IPS-18a (cell line): ENCODE data around the gene MAP3K10.
"Not testable (repeated sequence)": the region's sequence is repeated elsewhere in the genome, so short reads cannot be mapped to it uniquely, and the experiment has no call there.

Experiments used
- H3K27ac ChIP-seq: one replicate; pipeline ENCODE4 v1.5.1; 2013; ENCODE audit warnings: low read length
- H3K27me3 ChIP-seq: one replicate; pipeline ENCODE4 v1.6.1; 2013; ENCODE audit warnings: mild to moderate bottlenecking, low read length; ENCODE audit not compliant: control insufficient read depth, insufficient read depth
- H3K36me3 ChIP-seq: one replicate; pipeline ENCODE4 v1.6.1; 2013; ENCODE audit warnings: low read depth, low read length; ENCODE audit not compliant: control insufficient read depth
- H3K4me1 ChIP-seq: one replicate; pipeline ENCODE4 v1.6.1; 2013; ENCODE audit warnings: low read depth, low read length; ENCODE audit not compliant: control insufficient read depth
- H3K4me3 ChIP-seq: one replicate; pipeline ENCODE4 v1.5.1; 2013; ENCODE audit warnings: low read length
- H3K9ac ChIP-seq: one replicate; pipeline ENCODE4 v1.6.1; 2013; ENCODE audit warnings: mild to moderate bottlenecking, low read length, moderate library complexity
- H3K9me3 ChIP-seq: one replicate; pipeline ENCODE4 v1.6.1; 2013; ENCODE audit warnings: low read depth, low read length; ENCODE audit not compliant: control insufficient read depth

Gene MAP3K10

DNA sequence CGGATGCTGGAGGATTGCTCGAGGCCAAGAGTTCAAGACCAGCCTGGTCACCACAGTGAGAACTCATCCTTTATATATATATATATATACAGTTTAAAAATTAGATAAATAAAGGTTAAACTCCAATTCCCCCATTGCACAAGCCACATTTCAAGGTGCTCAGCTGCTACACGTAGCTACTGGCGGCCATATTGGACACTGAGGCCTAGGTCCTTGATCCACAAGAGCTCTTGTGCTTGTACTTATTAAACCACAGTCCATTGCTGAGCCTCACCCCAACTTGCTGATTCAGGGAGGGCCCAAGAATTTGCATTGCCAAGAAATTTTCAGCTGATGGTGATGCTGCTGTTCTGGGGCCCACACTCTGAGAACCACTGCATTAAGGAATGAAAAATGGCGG lies 17.4 kb downstream of the MAP3K10 start:
- Histone ChIP-seq H3K36me3 (peaks cover 3% of the 10 kb centered on the region), H3K27ac (no peak overlapping the region), H3K4me1 (no peaks in the 10 kb centered on the region), H3K4me3 (no peak overlapping the region), H3K9me3 (no peaks in the 10 kb centered on the region), H3K27me3 (no peaks in the 10 kb centered on the region), H3K9ac (no peak overlapping the region)

DNA sequence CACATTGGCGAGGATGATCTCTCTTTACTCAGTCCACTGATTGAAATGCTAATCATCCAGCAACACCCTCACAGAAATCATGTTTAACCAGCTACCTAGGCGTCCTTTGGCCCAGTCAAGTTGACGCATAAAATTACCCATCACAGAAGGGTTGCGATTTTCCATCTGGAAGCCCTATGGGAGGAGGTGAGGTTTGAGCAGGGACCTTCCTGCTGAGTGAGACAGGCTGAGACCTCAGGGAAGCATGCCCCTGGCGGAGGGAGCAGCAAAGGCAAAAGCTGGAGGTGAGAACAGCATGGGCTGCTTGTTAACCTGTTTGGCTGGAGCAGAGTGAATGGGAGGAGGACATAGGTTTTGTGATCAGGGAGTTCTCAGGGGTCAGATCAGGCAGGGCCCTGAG lies 19.7 kb downstream of the MAP3K10 start:
- Histone ChIP-seq H3K36me3 (no peaks in the 10 kb centered on the region), H3K4me1 (no peaks in the 10 kb centered on the region), H3K9me3 (no peaks in the 10 kb centered on the region), H3K4me3 (no peak overlapping the region), H3K27ac (no peak overlapping the region), H3K9ac (no peak overlapping the region), H3K27me3 (peaks cover 1% of the 10 kb centered on the region)

DNA sequence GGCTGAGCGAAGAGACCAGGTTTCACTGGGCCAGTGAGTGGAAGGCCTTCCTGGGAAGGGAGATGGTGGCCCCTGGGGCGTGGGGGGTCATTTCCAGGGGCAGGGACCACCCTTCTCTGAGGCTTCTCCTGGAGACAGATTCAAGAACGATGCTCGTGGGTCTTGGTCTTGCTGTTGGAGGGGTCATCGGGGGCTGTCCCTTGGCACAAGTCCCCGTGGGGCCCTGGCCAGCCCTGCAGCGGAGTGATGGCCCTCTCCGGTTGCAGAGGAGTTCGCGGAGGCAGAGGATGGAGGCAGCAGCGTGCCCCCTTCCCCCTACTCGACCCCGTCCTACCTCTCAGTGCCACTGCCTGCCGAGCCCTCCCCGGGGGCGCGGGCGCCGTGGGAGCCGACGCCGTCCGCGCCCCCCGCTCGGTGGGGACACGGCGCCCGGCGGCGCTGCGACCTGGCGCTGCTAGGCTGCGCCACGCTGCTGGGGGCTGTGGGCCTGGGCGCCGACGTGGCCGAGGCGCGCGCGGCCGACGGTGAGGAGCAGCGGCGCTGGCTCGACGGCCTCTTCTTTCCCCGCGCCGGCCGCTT lies 22.1 kb downstream of the MAP3K10 start:
- Histone ChIP-seq H3K9ac (no peak overlapping the region), H3K27ac (no peak overlapping the region), H3K4me1 (no peaks in the 10 kb centered on the region), H3K4me3 (no peak overlapping the region), H3K9me3 (no peaks in the 10 kb centered on the region), H3K27me3 (peaks cover 22% of the 10 kb centered on the region), H3K36me3 (no peaks in the 10 kb centered on the region)

DNA sequence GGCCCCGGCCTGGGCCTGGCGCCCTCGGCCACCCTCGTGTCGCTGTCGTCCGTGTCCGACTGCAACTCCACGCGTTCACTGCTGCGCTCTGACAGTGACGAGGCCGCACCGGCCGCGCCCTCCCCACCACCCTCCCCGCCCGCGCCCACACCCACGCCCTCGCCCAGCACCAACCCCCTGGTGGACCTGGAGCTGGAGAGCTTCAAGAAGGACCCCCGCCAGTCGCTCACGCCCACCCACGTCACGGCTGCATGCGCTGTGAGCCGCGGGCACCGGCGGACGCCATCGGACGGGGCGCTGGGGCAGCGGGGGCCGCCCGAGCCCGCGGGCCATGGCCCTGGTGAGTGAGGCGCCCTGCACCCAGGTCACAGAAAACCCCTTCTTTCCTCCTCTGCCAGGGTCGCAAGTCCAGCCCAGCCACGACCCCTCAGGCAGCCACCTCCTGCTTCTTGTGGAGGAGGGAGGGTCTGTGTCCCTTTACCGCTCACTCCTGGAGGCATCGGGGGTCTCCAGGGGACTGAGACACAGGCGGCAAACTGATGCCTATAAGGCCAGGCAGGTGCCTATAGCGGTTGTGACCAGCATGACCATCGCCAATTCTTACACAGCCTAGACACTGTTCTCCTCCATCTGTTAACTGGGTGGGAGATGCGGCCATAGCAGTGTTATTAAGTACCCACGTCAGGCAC lies 22.8 kb downstream of the MAP3K10 start:
- H3K4me1 ChIP-seq: no peaks in the 10 kb centered on the region
- H3K9ac ChIP-seq: no peak overlapping the region
- H3K4me3 ChIP-seq: no peak overlapping the region
- peaks cover 29% of the 10 kb centered on the region for H3K27me3 ChIP-seq
- H3K9me3 ChIP-seq: no peaks in the 10 kb centered on the region
- H3K36me3 ChIP-seq: no peaks in the 10 kb centered on the region
- H3K27ac ChIP-seq: no peak overlapping the region

GRCh38 chr19:40214936-40215335 lies 23.7 kb downstream of the MAP3K10 start:
- Histone ChIP-seq H3K27me3 (peaks cover 38% of the 10 kb centered on the region), H3K9me3 (no peaks in the 10 kb centered on the region), H3K27ac (no peak overlapping the region), H3K36me3 (no peaks in the 10 kb centered on the region), H3K4me1 (no peaks in the 10 kb centered on the region), H3K4me3 (no peak overlapping the region), H3K9ac (no peak overlapping the region)

DNA sequence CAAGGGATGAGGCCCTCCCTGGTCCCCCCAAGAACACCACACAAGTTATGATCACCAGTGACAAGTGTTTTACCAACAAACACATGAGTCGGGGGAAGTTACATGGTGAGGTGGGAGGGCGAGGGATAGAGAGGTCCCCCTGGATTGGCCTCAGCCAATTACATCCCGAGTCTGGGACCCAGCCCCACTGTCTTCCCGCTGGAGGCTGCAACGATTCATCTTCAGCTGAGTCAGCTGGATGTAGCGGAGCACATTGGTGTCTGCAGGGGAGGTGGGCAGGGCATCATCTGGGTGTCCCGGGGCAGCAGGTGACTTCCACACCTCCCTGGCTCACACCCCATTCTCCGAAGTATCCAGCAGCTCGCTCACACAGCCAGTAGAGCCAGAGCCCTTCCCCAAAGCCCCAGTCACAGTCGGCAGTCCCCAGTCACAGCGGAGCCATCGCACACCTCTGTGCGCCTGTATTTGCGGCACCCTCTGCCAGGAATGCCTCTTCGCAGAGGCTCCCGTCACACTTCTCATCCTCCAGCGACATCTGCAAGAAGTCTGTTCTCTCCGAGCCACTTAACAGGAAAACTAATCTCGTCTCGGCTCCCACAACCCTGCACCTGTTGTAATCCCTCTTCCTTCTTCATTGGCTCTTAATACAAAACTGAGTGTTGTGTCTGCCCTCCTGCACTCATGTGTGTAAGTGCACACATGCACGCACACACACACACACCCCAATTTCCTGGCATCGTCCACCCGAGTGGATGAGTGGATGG lies 25.0 kb downstream of the MAP3K10 start:
- H3K9ac ChIP-seq: no peak overlapping the region
- no peaks in the 10 kb centered on the region for H3K9me3 ChIP-seq
- peak overlapping the region; percentile 11 for H3K4me3 ChIP-seq
- H3K27me3 ChIP-seq: peaks cover 45% of the 10 kb centered on the region
- no peaks in the 10 kb centered on the region for H3K36me3 ChIP-seq
- no peak overlapping the region for H3K27ac ChIP-seq
- H3K4me1 ChIP-seq: no peaks in the 10 kb centered on the region

- no peak overlapping the region for H3K27ac ChIP-seq
- no peaks in the 10 kb centered on the region for H3K9me3 ChIP-seq
- peaks cover 45% of the 10 kb centered on the region for H3K27me3 ChIP-seq
- H3K36me3 ChIP-seq: no peaks in the 10 kb centered on the region
- no peaks in the 10 kb centered on the region for H3K4me1 ChIP-seq
- peak overlapping the region; percentile 11 for H3K4me3 ChIP-seq
- no peak overlapping the region for H3K9ac ChIP-seq
These were observed 25.5 kb downstream of the MAP3K10 start for GRCh38 chr19:40216777-40217026.

DNA sequence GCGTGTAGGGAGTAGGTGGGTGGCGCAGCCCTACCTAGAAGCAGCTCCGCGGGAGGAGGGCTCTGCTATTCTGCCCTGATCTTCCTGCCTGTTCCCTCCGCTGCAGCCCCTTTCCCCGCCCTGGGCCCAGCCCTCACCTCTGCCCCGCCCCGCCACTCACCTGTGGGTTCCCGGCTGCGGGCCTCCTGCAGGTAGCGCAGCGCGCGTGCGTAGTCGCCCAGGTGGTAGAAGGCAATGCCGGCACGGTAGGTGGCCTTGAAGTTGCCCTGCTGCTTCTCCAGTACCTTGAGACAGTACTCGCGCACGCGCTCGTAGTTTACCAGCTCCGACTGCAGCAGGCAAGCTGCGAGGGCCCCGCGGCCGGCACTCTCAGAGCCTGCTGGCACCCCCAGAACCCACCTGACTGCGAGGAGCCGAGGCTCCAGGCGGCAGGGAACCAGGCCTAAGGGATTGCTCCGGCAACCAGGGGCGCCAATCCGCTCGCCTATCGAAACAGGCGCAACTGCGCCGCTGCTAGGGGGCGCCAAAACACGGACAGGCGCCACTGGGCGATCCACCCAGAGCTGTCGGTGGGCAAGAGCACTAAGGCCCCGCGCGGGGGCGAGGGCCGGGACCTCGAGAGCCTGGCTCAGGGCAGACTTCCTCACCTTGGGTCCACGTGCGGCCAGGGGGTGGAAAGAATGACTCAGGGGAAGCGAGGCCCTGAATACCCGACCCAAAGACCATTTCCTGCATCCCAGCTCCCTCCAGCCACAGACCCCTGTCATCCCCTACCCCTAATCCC lies 26.0 kb downstream of the MAP3K10 start:
- Histone ChIP-seq H3K4me3 (peak overlapping the region; percentile 11), H3K4me1 (no peaks in the 10 kb centered on the region), H3K36me3 (no peaks in the 10 kb centered on the region), H3K9me3 (no peaks in the 10 kb centered on the region), H3K9ac (no peak overlapping the region), H3K27me3 (peaks cover 45% of the 10 kb centered on the region), H3K27ac (no peak overlapping the region)

GRCh38 chr19:40217934-40218890 lies 27.0 kb downstream of the MAP3K10 start, which contains the start of gene TTC9B:
Gene TTC9B, minus strand, starts transcription at chr19:40218384. Its CDS starts 3 bp downstream, at chr19:40218381.
- Histone ChIP-seq H3K27ac (no peak within 1 kb of the TSS), H3K36me3 (no peaks in the 10 kb centered on the region), H3K9me3 (no peaks in the 10 kb centered on the region), H3K9ac (no peak within 1 kb of the TSS), H3K27me3 (peaks cover 45% of the 10 kb centered on the region), H3K4me3 (no peak within 1 kb of the TSS), H3K4me1 (no peaks in the 10 kb centered on the region)

DNA sequence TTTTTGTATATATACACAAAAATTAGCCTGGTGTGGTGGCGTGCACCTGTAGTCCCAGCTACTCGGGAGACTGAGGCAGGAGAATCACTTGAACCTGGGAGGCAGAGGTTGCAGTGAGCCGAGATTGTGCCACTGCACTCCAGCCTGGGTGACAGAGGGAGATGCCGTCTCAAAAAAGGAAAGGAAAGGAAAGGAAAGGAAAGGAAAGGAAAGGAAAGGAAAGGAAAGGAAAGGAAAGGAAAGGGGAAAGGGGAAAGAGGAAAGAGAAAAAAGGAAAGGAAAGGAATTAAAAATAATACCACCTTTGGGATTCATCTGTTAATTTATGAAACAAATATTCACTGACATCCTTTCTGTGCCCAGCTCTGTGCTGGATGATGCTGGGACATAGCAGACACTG lies 27.8 kb downstream of the MAP3K10 start:
- H3K9me3 ChIP-seq, H3K4me1 ChIP-seq, H3K4me3 ChIP-seq, H3K9ac ChIP-seq, H3K36me3 ChIP-seq, H3K27ac ChIP-seq: not testable (repeated sequence)
- H3K27me3 ChIP-seq: peaks cover 45% of the 10 kb centered on the region
